ENCODE results near the gene SOHLH1. TPM values are rescaled to one million over a fixed set of nuclear protein-coding genes. Genes with fewer than 3 reads are reported as not detected.

The SOHLH1 gene
- total RNA-seq, 1 donor from 2014 or later, result not detected

- no peak for DNase-seq (ENCODE audit: low read depth)
Measured at GRCh38 chr9:135729480-135729879, 30.2 kb upstream of the SOHLH1 start.

- no peak for DNase-seq (ENCODE audit: low read depth)
Measured at GRCh38 chr9:135728436-135729110, 29.3 kb upstream of the SOHLH1 start.

- no peak for DNase-seq (ENCODE audit: low read depth)
Measured at GRCh38 chr9:135727257-135727875, 28.1 kb upstream of the SOHLH1 start.

GRCh38 chr9:135726138-135726853 is 27.0 kb upstream of the SOHLH1 start:
- no peak for DNase-seq (ENCODE audit: low read depth)

GRCh38 chr9:135724186-135724787 is 25.0 kb upstream of the SOHLH1 start:
- no peak for DNase-seq (ENCODE audit: low read depth)

- no peak for DNase-seq (ENCODE audit: low read depth)
Measured at GRCh38 chr9:135722365-135722764, 23.1 kb upstream of the SOHLH1 start.

GRCh38 chr9:135719472-135719871 is 20.2 kb upstream of the SOHLH1 start:
- DNase-seq (ENCODE audit: low read depth), result no peak

GRCh38 chr9:135718616-135719015 is 19.3 kb upstream of the SOHLH1 start:
- DNase-seq (ENCODE audit: low read depth), result no peak

GRCh38 chr9:135717410-135717809 is 18.1 kb upstream of the SOHLH1 start:
- DNase-seq (ENCODE audit: low read depth), result no peak

GRCh38 chr9:135716045-135716444 is 16.8 kb upstream of the SOHLH1 start:
- no peak for DNase-seq (ENCODE audit: low read depth)

- DNase-seq (ENCODE audit: low read depth), result no peak
Measured at GRCh38 chr9:135715056-135715595, 15.8 kb upstream of the SOHLH1 start.

GRCh38 chr9:135714242-135715055 is 15.2 kb upstream of the SOHLH1 start:
- no peak for DNase-seq (ENCODE audit: low read depth)

- DNase-seq (ENCODE audit: low read depth), result no peak
Measured at GRCh38 chr9:135712613-135713295, 13.5 kb upstream of the SOHLH1 start.

GRCh38 chr9:135711881-135712280 is 12.6 kb upstream of the SOHLH1 start:
- no peak for DNase-seq (ENCODE audit: low read depth)

GRCh38 chr9:135711391-135711790 is 12.1 kb upstream of the SOHLH1 start:
- no peak for DNase-seq (ENCODE audit: low read depth)

- DNase-seq (ENCODE audit: low read depth), result no peak
Measured at GRCh38 chr9:135708164-135708563, 8.9 kb upstream of the SOHLH1 start.

GRCh38 chr9:135707252-135708138 is 8.2 kb upstream of the SOHLH1 start:
- DNase-seq (ENCODE audit: low read depth), result no peak

GRCh38 chr9:135706288-135706687 is 7.0 kb upstream of the SOHLH1 start:
- DNase-seq (ENCODE audit: low read depth), result no peak

GRCh38 chr9:135705376-135705775 is 6.1 kb upstream of the SOHLH1 start:
- DNase-seq (ENCODE audit: low read depth), result no peak

- no peak for DNase-seq (ENCODE audit: low read depth)
Measured at GRCh38 chr9:135704483-135704882, 5.2 kb upstream of the SOHLH1 start.

Data from renal cortical epithelial cell (primary cell).